Mucosa of descending colon (tissue), 3 donors: ENCODE measurements around the gene RBM26. TPM values are rescaled to one million over a fixed set of nuclear protein-coding genes. Genes with fewer than 3 reads are reported as not detected.

Experiments
- ATAC-seq: fragments of 200-7000 bp; cut with Tn5 transposase; one replicate; pipeline ENCODE4 v1.9.1; 2020; ENCODE audit warnings: mild to moderate bottlenecking, moderate library complexity
- DNase-seq, 3 donors: peaks; one replicate each; pipeline ENCODE4 v3.0.0-alpha.2; 2020
- H3K36me3 ChIP-seq: fragments of 200-600 bp; one replicate; pipeline ENCODE4 v1.8.0; 2021; ENCODE audit warnings: low read depth, mild to moderate bottlenecking
- H3K4me1 ChIP-seq: fragments of 200-600 bp; one replicate; pipeline ENCODE4 v1.8.0; 2021; ENCODE audit warnings: low read depth, mild to moderate bottlenecking
- H3K4me3 ChIP-seq: fragments of 200-600 bp; one replicate; pipeline ENCODE4 v1.8.0; 2021; ENCODE audit warnings: mild to moderate bottlenecking
- H3K9me3 ChIP-seq: fragments of 200-600 bp; one replicate; pipeline ENCODE4 v1.8.0; 2021; ENCODE audit warnings: mild to moderate bottlenecking
- intact Hi-C, 2 donors: fragments of 100-400 bp; cut with DNase I in 1 of 2; cut with micrococcal nuclease in 1 of 2; formaldehyde crosslinking; loops; one replicate each; pipeline versions ENCODE4 v1.11.0 to v1.11.1; 2022; cut with DNase I, micrococcal nuclease
- total RNA-seq, 3 donors: library from RNA; stranded (reverse); fragmentation: NEBNext Ultra II Directional in 2 of 3; extraction: Animal tissue kit (Norgen Biotek cat#: 25700) in 2 of 3; gene quantifications; one replicate each; pipeline versions ENCODE4 v1.2.1 to v1.2.4, GENCODE V29; 2021 to 2023
- TF ChIP-seq, protein P1 (sequence below): fragments of 200-600 bp; IDR thresholded peaks from one replicate; pipeline ENCODE4 v1.8.0; 2022; ENCODE audit warnings: antibody characterized with exemption, mild to moderate bottlenecking
- donor health status: DM: no; HTN: no; CAD: no; lungs with moderate emphysema.
- donor health status: DM: no; HTN: no; CAD: no.
- donor health status: DM: no; HTN: yes; CAD: no.

RBM26 gene
- total RNA-seq, 3 donors from 2014 or later, result 34.0 to 42.8 (median 35.6) TPM

GRCh38 chr13:79402679-79403078 is 3.4 kb downstream of the RBM26 start:
- no peak for DNase-seq
- TF ChIP-seq, protein P1, sequence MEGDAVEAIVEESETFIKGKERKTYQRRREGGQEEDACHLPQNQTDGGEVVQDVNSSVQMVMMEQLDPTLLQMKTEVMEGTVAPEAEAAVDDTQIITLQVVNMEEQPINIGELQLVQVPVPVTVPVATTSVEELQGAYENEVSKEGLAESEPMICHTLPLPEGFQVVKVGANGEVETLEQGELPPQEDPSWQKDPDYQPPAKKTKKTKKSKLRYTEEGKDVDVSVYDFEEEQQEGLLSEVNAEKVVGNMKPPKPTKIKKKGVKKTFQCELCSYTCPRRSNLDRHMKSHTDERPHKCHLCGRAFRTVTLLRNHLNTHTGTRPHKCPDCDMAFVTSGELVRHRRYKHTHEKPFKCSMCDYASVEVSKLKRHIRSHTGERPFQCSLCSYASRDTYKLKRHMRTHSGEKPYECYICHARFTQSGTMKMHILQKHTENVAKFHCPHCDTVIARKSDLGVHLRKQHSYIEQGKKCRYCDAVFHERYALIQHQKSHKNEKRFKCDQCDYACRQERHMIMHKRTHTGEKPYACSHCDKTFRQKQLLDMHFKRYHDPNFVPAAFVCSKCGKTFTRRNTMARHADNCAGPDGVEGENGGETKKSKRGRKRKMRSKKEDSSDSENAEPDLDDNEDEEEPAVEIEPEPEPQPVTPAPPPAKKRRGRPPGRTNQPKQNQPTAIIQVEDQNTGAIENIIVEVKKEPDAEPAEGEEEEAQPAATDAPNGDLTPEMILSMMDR, result no peak
- no peak for ATAC-seq
- H3K4me1 ChIP-seq, result peaks cover 40% of the 10 kb centered on the region
- H3K36me3 ChIP-seq, result no peaks in the 10 kb centered on the region
- no peaks in the 10 kb centered on the region for H3K9me3 ChIP-seq
- intact Hi-C loops, result no loop called here
- no peak overlapping the region for H3K4me3 ChIP-seq

DNA sequence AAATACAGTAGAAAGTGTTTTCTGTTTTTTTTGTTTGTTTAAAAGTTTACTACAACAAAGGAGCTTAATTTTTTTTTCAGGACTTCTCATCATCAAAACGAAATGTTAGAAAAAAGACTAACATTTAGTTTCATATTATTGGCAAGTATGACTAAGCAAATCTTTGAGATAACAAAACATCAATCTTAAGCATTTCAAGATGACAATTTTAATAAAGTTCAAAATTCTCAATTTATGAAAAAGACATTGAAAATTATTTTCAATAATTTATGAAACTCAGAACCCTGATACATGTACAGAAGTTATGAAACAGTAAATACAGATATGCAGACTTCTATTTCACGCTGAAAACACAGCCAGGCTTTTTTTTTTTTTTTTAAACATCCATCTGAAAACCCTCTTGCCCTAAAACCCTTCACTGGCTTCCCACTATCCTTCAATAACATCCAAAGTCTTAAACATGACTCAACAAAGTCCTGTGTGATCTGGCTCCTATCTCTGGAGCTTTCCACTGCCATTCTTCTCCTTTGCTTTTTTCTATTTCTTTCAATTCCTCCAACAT is 3.9 kb downstream of the RBM26 start:
- TF ChIP-seq, protein P1, result no peak
- intact Hi-C loops, result no loop called here
- peaks cover 35% of the 10 kb centered on the region for H3K4me1 ChIP-seq

DNA sequence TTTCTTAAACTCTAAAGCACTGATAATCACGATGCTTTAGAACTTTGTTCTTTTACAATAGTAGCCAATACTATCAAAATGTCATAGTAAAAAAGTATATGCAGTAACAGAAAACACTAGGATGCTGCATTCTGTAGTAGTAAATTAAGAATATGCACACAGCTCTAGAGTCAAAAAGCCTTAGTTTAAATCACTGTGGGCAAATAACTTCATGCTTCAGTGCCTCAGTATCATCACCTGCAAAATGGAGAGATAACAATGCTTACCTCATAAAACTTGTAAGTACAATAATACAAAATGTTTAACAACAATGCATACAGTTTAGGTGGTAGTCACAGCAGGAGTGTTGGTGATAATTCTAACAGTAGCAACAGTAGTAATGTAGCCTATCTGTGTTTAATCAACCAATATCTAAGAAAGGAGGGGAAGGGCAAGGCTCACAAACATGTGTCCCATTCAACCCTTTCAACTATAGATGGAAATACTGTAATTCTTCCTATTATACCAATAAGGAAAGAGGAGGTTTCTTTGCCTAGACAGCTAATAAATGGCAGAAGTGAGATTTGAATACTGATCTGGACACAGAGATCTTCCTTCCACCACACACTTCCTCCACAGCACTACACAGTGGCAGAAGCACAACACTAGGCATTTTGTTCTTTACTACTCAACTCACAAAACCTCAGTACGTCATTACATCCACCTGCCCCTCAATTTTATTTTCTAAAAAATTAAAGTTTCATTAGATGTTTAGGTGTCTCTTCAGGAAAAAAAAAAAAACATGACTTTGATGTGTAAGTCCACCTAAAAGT is 4.6 kb downstream of the RBM26 start:
- TF ChIP-seq, protein P1, result no peak
- ATAC-seq (no peak), DNase-seq (no peak)
- Histone ChIP-seq H3K4me1 (peaks cover 30% of the 10 kb centered on the region), H3K4me3 (no peak overlapping the region), H3K9me3 (no peaks in the 10 kb centered on the region), H3K36me3 (no peaks in the 10 kb centered on the region)
- intact Hi-C loops, result no loop called here

More for the DNA sequence above, 3.9 kb downstream of the RBM26 start:
- Histone ChIP-seq H3K9me3 (no peaks in the 10 kb centered on the region), H3K36me3 (no peaks in the 10 kb centered on the region), H3K4me3 (no peak overlapping the region)
- ATAC-seq, result no peak
- no peak for DNase-seq

- Histone ChIP-seq H3K36me3 (no peaks in the 10 kb centered on the region), H3K4me1 (peaks cover 21% of the 10 kb centered on the region), H3K9me3 (no peaks in the 10 kb centered on the region), H3K4me3 (no peak overlapping the region)
- TF ChIP-seq, protein P1, result no peak
- DNase-seq (no peak), ATAC-seq (peak; percentile 56)
- intact Hi-C loops, result no loop called here
These were observed 7.1 kb downstream of the RBM26 start for GRCh38 chr13:79398915-79399314.

- Histone ChIP-seq H3K9me3 (no peaks in the 10 kb centered on the region), H3K4me3 (no peak overlapping the region), H3K4me1 (peaks cover 20% of the 10 kb centered on the region), H3K36me3 (no peaks in the 10 kb centered on the region)
- ATAC-seq (no peak), DNase-seq (no peak)
- TF ChIP-seq, protein P1, result no peak
- intact Hi-C loops, result no loop called here
These were observed 7.9 kb downstream of the RBM26 start for GRCh38 chr13:79398127-79398526.
